Measurements from ENCODE around the gene LAMA3.
A peak's percentile ranks its signal among the peaks of the same experiment; 100 is the strongest.
"Not testable (repeated sequence)": the region's sequence is repeated elsewhere in the genome, so short reads cannot be mapped to it uniquely, and the experiment has no call there.

Gene LAMA3

DNA sequence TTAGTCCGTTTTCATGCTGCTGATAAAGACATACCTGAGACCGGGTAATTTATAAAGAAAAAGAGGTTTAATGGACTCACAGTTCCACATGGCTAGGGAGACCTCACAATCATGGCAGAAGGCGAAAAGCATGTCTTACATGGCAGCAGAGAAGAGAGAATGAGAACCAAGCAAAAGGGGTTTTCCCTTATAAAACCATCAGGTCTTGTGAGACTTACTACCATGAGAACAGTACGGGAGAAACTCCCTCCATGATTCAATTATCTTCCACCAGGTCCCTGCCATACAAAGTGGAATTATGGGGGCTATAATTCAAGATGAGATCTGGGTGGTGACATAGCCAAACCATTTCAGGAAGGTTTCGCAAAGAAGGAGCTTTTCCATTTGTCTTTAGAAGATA is 44.0 kb downstream of the LAMA3 start:
- DNase-seq: not testable (repeated sequence)

DNA sequence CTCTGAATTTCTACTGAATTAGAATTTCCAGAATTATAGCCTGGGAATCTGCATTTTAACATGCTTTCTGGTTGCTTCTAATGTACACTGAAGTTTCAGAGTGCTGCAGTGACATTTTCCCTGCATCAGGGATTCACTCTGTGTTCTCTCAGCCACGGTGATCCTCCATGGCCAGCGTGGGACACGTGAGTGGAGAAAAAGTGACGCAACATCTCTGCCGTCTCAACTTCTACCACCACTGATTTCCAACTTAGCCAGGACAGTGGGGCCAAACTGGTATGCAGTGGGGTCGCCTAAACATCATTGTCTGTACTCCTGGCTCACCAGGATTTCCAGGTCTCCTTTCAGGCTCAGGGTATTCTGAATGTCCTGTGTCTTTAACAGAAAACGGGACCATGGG is 44.6 kb downstream of the LAMA3 start:
- no peak for DNase-seq

DNA sequence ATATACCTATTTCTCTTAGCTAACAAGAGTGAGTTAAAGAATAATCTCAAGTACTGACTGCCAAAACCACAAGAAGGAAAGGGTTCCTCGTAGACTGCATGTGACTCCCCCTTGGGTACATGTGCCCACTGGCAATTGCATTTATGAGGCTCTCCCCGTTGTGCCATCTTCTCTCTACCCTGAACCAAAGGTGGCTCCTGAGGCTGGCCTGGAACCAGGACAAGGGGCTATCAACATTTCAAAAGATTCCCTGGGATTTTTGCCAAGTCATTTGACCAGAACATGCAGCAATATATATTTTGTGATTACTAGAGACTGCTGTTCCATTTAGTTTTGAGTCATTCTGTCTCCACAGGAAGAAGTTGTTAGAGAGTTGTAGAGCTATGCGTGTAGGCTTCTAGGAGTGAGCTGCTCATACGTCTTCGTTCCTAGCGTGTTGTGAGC is 45.8 kb downstream of the LAMA3 start:
- DNase-seq: no peak

DNA sequence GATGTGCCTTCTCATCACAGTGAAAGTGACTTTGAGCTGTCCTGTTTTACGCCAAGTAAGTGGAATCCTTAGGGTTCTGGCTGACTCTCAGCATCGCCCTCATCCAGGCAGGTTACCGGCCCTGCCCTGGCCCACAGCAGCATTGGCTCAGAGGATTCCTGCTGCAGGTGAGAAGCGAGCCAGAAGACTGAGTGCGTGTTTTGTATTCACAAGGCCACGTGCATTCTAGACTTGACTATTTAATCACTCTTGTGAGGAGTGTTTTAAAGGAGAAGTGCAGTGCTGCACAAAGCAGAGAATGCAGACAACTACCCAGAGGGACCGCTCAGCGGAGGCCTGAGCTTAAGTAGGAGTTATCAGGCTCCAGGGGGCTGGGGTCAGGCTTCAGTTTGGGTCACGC is 48.3 kb downstream of the LAMA3 start:
- DNase-seq: no peak

DNA sequence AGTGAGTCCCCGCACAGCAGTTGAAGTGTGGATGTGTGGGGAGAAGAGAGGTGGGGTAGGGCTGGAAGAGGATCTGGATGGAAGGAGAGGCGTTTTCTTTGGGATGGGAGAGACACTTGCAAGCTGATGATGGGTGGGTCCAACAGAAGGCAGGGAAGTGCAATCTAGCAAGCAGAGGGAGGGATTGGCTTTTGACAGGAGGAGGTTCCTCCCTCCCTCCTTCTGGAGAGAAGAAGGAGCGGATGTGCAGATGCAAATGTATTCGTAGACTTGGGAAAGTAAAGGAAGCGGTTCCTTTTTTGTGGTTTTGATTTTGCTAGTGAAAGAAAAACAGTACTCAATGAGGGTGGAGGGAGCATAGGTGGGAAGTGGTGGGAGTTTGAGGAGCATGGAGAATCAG is 48.9 kb downstream of the LAMA3 start:
- DNase-seq: no peak

DNA sequence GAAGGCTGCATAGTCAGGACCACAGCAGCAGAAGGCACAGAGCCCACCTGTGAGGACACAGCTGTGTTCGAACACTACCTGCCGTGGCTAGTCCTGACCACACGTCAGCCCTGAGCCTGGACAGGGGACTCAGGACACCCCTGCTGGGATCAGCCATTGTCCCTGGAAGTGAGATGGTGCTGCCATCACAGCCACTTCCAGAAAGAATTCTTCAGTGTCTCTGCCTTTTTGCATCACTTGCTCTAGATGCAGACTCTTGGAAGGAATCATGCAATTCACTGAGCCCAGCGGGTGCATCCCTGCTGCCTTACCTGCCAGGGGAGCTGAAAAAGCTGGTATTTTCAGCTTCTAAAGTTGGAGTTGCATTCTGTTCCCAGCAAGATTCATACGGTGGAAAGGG is 49.3 kb downstream of the LAMA3 start:
- no peak for DNase-seq

DNA sequence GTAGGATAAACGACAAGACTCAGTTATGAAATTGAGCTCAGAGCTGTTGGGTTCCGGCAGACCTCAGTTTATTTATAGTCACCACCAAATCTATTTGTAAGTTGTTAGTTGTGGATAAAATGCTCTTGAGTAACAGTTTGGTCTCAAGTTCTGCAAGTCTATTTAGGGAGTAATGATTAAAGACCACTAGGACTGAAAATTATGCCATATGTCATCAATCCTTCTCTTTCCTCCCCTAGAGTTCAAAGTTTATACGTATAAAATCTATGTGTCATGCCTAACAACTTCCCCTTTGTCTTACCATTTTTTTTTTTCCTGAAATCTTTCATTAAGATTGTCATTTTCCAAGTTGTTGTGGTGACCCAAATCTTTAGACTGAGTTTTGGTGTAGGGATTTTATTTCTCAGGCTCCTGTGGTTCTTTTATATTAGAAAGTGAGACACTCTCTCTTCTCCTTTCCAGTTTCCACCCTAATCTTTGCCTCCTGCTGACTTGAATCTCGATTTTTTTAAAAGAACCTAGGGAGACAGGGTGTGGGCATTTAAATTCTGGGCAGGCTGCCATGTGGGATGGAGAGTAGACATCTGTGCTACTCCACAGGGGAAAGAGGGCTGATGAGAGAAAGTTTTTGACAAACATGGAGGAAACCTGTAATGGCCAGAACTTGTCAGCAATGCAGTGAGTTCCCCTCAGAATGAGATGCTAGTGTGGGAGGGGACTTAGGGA is 51.0 kb downstream of the LAMA3 start:
- DNase-seq: peak; percentile 66

DNA sequence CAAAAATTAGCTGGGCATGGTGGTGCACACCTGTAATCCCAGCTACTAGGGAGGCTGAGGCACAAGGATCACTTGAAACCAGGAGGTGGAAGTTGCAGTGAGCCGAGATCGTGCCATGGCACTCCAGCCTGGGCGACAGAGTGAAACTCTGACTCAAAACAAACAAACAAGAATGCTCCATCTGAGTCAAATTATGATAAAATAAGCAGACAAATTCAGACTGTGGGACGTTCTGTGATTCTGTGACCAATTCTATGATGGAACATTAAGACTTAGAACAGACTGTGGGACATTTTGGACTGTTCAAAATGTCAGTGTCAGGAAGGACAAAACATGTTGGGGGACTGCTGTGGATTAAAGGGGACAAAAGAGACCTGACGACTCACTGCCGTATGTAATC is 52.7 kb downstream of the LAMA3 start:
- DNase-seq: not testable (repeated sequence)

DNA sequence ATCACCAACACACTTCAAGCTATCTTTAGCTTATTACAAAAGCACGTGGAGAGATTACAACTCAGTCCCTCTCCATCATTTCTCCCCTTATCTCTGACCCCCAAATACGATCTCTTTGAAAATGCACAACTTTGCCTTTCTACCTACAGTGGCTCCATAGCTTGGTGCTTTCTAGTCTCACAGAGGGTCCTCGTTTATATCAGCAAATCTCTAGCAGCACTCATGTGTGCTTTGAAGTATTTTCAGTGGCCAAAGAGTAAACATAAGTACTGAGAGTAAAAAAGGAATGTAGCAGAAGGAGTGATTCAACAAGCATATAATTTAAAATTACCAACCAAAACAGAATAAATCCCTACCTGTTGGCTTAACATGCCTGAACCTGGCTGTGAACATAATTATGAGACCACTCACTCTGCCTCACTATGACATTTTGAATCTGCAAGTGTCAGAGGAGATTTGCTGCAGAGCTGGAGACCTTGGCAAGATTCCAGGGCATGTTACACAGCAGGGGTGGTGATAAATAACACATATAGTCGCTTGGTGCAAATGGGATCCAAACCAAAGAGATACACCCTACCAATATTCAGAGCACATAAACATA is 54.6 kb downstream of the LAMA3 start:
- DNase-seq: peak; percentile 79

DNA sequence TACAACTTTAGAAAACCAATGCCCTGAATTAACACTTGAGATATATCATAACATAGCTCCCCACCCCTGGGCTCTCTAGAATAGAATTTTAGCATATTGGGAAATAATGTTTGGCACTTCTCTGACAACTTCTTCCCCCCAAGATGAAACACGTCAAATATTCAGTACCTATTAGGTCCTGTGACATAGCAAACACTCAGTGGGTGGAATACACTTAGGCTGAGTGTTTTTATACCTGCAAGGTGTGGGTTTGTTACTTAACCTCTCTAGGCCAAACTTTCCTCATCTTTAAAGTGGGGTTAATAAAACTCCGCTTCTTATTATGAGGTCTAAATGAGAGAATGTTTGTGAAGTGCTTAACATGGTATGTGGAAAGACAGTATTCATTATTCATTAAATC is 56.1 kb downstream of the LAMA3 start:
- no peak for DNase-seq

DNA sequence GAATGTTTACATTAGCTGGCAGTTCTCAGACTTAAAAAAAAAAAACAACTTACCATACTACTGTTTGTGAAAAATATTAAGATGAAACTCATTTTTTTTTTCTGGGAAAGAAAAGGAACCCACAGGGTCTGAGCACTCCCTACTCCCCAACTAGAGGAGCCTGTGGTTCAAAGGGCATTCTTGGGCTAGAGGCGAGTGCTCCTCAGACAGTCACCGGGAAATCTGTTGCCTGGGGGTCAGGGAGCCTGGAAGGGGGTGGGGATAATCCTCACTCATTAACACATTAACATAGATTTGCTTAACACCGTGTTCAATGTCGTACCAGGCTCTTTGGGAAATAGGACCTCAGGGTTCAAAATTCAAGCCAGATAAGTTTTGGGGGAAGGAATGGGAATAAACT is 57.6 kb downstream of the LAMA3 start:
- no peak for DNase-seq

DNA sequence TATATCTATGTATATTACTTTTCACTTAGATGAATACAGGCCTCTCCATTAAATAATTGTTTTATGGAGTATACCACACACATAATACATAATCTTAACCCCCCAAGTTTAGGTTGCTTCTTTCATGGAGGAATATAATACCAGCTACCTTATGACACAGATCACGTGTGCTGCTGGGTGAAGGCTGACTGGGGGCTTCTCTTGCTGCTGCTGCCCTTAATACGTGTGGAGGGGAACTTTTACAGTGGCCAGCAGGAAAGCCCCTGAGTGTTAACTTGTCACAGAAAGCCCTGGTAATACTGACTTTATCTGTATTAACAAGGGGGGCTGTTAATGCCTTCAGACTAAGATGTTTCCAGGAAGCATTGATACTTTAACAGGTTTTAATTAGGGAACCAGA is 63.1 kb downstream of the LAMA3 start:
- DNase-seq: no peak

DNA sequence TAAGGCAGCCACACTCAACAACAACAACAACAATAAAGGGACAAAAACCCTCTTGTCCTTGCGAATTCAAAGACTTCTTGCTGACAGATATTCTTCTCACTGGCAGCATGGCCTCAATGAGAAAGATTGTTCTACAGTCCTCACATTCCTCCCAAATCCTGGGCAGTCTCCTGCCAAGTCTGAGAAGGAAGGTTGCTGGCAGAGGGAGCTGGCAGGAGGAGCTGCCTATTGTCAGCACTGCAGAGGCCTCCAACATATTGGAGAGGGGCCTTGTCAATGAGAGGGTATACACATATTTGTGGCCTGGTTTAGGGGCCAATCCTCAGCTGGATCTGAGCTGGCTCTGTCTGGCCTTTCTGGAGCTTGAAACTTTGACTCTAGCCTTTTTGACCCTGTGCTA is 63.5 kb downstream of the LAMA3 start:
- no peak for DNase-seq

DNA sequence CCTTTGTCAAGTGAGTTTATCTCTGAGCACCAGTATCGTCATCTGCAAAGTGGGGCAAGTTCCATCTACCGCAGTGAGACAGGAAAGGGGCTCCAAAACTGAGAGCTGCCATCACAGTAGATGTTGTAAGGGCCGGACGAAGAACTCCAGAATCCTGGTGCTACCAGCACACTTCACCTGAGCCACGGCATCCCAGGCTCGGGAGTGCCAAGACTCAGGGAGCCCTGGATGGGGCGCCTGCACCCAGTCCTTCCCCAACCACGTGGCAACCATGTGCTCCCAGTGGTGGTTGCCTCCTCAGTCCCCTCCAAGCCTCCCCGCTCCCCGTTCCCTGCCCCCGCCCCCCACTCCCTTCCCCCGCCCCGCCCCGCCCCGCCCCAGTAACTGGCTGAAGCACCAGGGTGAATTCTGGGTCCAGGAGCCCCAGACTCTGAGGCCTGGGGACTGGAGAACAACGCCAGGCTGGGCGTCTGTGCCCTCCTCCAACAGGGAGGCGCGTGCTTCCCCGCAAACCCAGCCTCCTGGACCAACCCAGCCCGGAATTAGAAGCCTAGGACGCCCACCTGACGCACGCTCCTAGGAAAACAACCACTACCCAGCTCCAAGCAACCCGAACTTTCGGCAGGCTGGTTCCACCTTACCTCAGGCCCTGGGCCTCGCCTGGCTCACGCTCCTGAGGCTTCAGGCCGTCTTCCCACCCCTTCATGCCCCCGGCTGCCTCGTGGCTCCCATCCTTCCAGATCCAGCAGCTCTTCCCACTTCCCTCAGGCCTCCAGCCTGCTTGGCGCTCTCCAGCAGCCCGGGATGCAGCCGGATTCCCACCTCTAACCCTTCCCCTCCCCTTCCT is 67.6 kb downstream of the LAMA3 start:
- DNase-seq: no peak

DNA sequence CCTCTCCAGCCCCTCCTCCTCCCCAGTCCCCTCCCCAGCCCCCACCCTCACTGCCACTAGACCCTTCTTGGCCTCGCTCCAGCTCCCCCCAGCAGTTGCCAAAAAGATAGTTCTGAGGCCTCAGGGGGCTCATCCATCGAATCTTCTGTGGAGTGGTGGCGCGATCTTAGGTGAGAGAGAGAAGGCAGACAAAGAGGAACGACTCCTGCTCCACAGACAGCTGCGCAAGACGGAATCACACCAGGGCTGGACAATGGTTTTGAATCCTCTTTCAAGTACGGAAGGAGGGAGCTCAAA is 68.1 kb downstream of the LAMA3 start:
- DNase-seq: no peak

DNA sequence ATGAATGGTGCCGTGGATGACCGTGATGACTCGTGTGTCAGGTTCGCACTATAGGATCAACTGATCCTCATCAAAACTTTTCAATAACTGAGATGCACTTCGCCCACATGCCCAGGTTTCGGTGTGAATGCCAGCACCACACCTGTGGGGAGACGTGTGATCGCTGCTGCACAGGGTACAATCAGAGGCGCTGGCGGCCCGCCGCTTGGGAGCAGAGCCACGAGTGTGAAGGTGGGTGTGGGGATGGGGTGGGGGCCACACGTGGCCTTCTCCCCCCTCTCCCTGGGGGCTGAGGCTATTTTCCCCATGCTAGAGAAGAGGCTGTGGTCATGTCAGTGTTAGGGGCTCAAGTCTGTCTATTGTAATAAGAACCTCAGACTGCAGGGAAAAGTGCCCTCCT is 69.0 kb downstream of the LAMA3 start:
- no peak for DNase-seq

DNA sequence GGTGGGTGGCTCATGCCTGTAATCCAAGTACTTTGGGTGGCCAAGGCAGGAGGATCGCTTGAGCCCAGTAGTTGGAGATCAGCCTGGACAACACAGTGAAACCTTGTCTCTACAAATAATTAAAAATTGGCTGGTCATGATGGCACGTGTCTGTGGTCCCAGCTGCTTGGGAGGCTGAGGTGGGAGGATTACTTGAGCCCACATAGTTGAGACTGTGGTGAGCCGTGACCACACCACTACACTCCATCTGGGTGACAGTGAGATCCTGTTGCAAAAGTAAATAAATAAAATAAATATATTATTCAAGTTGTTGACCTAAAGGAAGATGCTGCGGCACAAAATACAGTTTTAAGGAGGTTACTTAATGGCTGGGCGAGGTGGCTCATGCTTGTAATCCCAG is 72.7 kb downstream of the LAMA3 start:
- no peak for DNase-seq

DNA sequence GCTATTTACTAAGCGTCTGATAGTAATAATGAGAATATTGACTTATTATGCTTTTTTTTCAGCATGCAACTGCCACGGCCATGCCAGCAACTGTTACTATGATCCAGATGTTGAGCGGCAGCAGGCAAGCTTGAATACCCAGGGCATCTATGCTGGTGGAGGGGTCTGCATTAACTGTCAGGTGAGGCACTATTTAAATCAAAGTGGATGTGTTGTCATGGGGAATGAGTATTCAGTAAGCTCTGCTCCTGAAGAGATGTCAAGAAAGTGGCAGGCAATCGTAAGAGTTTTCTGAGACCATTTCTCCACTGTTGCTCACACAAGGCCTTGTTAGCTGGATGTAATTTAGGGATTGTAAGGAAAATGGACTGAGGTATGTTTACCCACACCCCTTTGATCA is 74.1 kb downstream of the LAMA3 start:
- DNase-seq: no peak

DNA sequence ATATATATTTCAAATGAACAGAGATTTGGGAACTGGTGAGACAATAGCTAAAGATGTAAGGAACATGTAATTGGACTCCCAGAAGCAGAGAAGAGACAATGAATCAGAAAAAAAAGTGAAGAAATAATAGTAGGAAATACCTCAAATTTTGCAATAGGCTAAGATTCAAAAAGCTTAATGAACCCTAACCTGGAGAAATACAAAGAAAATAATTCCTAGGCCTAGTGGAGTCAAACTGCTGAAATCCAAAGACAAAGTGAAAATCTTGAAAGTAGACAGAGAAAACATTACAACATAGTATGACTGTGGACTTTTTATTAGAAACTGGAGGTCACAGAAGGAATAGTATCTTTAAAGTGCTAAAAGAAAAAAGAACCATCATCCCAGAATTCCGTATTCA is 76.7 kb downstream of the LAMA3 start:
- DNase-seq: no peak

DNA sequence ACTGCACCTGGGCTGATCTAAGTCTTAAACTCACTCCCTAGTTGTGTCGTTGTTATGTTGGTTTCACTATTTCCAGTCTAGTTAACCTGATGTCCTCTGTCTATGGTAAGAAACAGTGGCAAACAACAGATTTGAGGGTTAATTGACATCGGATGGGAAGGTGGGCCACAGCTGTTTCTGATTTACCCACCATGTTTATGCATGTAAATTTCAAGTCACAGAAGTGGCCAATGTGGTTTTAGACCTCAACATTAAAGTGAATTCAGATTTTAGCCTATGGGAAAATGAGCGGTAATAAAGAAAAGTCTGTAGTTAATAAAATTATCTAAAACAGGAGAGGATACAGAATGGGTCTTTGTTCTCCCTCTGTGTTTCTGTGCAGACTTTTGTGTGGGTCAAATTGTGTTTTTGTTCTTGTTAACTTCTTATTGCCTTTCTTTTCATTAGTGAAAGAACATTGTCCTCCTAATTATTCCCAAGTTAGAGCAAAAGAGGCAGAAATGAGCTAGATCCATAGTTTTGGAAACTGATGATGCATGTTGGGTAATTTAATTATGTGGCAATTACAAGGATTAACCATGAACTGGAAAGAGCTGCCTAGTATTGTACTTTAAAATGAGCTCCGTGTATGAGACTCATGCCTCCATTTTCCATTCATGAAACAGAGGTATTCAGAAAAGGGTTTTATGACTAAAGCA is 83.2 kb downstream of the LAMA3 start:
- DNase-seq: no peak

DNA sequence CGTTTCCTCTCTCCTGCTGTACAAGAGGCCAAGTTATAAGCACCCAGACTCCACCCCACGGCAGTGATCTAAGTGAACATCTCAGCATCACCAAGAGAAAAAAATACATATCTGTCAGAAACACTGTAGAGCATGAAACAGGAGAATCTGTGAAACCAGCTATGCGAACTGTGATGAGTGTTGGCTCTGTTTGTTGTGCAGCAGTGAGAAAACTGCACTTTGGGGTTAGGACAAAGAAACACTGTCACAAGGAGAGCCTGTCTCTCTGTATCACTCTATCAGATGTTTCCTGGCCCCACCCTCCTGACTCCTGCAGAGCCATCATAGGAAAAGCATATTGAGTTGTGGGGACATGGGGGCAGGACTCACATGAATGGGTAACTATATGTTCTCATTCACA is 87.1 kb downstream of the LAMA3 start:
- no peak for DNase-seq

DNA sequence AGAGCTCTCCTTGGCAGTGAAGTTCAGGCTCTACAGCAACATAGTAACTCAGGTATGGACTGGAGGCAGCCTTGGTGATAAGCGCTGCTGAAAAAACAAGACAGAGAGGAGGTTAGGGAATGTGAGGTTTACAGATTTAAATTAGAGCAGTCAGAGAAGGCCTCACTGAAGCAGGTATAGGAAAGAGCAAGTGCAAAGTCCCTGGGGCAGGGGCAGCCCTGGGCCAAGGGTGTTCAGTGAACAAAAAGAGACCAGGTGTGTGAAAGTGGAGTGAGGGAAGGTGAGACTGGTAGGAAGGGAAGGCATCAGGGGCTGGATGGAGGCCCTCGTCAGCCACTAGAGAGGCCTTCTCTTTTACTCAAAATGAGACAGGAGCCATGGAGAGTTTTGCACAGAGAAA is 89.6 kb downstream of the LAMA3 start:
- no peak for DNase-seq

DNA sequence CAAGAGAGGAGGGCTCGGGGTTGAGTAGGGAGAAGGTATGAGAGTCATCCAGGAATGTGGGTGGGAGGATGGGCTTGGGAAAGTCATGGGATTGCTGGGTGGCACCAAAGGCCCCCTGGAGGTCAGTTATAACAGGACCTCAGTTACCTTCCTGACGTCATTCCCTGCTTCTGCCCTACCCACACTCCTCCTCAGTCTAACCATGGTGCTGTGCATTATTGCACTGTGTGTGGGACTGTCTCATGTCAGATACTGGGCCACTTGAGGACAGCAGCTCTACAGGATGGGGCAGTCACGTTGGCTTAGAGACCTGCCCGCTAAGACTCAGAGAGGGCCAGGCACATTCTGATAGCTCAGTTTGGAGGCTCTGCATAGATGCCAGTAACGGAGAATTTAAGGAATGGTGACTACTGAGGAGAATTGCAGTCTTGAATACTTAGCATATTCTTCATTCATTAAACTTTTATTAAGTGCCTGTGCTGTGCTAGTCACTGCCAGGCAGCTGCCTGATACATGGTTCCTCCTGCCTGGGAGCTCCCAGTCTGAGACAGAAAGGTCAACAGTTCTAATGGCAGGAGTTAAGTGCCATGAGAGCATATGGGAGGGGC is 90.5 kb downstream of the LAMA3 start:
- no peak for DNase-seq
